GM23248 (cell line): Measurements from ENCODE around the gene ATP6V0B. TPM values are rescaled to one million over a fixed set of nuclear protein-coding genes. Genes with fewer than 3 reads are reported as not detected.

Source experiments
- DNase-seq: peaks from one replicate; pipeline ENCODE4 v3.0.0-alpha.2; 2015
- H2AFZ ChIP-seq: fragments of 200-600 bp; sonication (generic); 2 replicates; pipeline ENCODE4 v1.6.1; 2016; ENCODE audit warnings: antibody characterized with exemption
- H3F3A ChIP-seq: fragments of 200-600 bp; sonication (generic); 2 replicates; pipeline ENCODE4 v1.6.1; 2016; ENCODE audit warnings: mild to moderate bottlenecking, antibody characterized with exemption, mixed run types; ENCODE audit not compliant: insufficient read depth
- H3K27ac ChIP-seq: fragments of 200-600 bp; sonication (generic); 2 replicates; pipeline ENCODE4 v1.5.1; 2016; ENCODE audit warnings: mild to moderate bottlenecking
- H3K27me3 ChIP-seq: fragments of 200-600 bp; sonication (generic); replicated peaks from 2 replicates; pipeline ENCODE4 v1.6.1; 2016; ENCODE audit warnings: mild to moderate bottlenecking; ENCODE audit not compliant: insufficient read depth
- H3K36me3 ChIP-seq: fragments of 200-600 bp; sonication (generic); 2 replicates; pipeline ENCODE4 v1.6.1; 2016; ENCODE audit warnings: low read depth, mild to moderate bottlenecking
- H3K4me1 ChIP-seq: fragments of 200-600 bp; sonication (generic); 2 replicates; pipeline ENCODE4 v1.6.1; 2016; ENCODE audit warnings: mild to moderate bottlenecking; ENCODE audit not compliant: insufficient read depth
- H3K4me2 ChIP-seq: fragments of 200-600 bp; sonication (generic); one replicate; pipeline ENCODE4 v1.6.1; 2016; ENCODE audit warnings: mild to moderate bottlenecking; ENCODE audit not compliant: unreplicated experiment
- H3K4me3 ChIP-seq: fragments of 200-600 bp; sonication (generic); 2 replicates; pipeline ENCODE4 v1.5.1; 2016; ENCODE audit warnings: mild to moderate bottlenecking
- H3K79me2 ChIP-seq: fragments of 200-600 bp; sonication (generic); 2 replicates; pipeline ENCODE4 v1.6.1; 2016; ENCODE audit warnings: mild to moderate bottlenecking; ENCODE audit not compliant: insufficient read depth
- H3K9ac ChIP-seq: fragments of 200-600 bp; sonication (generic); 2 replicates; pipeline ENCODE4 v1.6.1; 2016; ENCODE audit warnings: mild to moderate bottlenecking
- H3K9me2 ChIP-seq: fragments of 200-600 bp; sonication (generic); 2 replicates; pipeline ENCODE4 v1.6.1; 2016; ENCODE audit warnings: mixed run types, mild to moderate bottlenecking, moderate library complexity; ENCODE audit not compliant: insufficient read depth
- H3K9me3 ChIP-seq: fragments of 200-600 bp; sonication (generic); one replicate; pipeline ENCODE4 v1.6.1; 2017; ENCODE audit warnings: low read depth
- H4K20me1 ChIP-seq: fragments of 200-600 bp; sonication (generic); 2 replicates; pipeline ENCODE4 v1.6.0; 2016; ENCODE audit not compliant: insufficient read depth
- EZH2 ChIP-seq: fragments of 200-600 bp; sonication (generic); IDR thresholded peaks from 2 replicates; pipeline ENCODE4 v1.6.1; 2018; ENCODE audit warnings: antibody characterized with exemption, mild to moderate bottlenecking; ENCODE audit not compliant: insufficient read depth, poor library complexity, severe bottlenecking
- EZH2phosphoT487 ChIP-seq: fragments of 200-600 bp; sonication (generic); IDR thresholded peaks from 2 replicates; pipeline ENCODE4 v1.6.1; 2018; ENCODE audit warnings: antibody characterized with exemption, moderate library complexity, mild to moderate bottlenecking, low read depth; ENCODE audit not compliant: insufficient read depth
- WGBS, 2 experiments: methylation state at CpG; one replicate each; pipeline ENCODE4 v1.1.6; 2015 to 2017; ENCODE audit warnings: low lambda C conversion rate in 2 of 2, low coverage in 1 of 2; ENCODE audit errors: missing lambda C conversion rate in 2 of 2; 5-methylcytosine and 5-hydroxymethylcytosine counted together
- in situ Hi-C: fragments of 300-500 bp; cut with MboI; formaldehyde crosslinking; loops from 2 replicates; pipeline ENCODE4 v1.15.0; 2020
- polyA plus RNA-seq: library from polyadenylated mRNA; unstranded; fragments of >200 nt; fragmentation: Nextera tagmentation; extraction: Ambion mirVana; gene quantifications from 2 replicates; pipeline ENCODE4 v1.2.1, GENCODE V29; 2016
- total RNA-seq: library from RNA; depleted of rRNA; stranded (reverse); fragments of >200 nt; shearing (Covaris generic); gene quantifications from 2 replicates; pipeline ENCODE4 v1.2.3, GENCODE V29; 2014

ATP6V0B gene
- total and polyA plus RNA-seq, 2 experiments from 2014 or later, result 140 to 177 TPM

- no peaks in the 10 kb centered on the region for H3K9me2 ChIP-seq
- H3K4me2 ChIP-seq, result no peak overlapping the region
- no peak for DNase-seq
- no peak overlapping the region for H2AFZ ChIP-seq
- no peaks in the 10 kb centered on the region for H3K9me3 ChIP-seq
- 73 to 77% methylated on average over 6 of the region's 6 CpGs for WGBS, 2 experiments
- H3K9ac ChIP-seq, result no peak overlapping the region
- H4K20me1 ChIP-seq, result no peaks in the 10 kb centered on the region
- no peak for TF ChIP-seq EZH2phosphoT487
- TF ChIP-seq EZH2, result no peak
- in situ Hi-C loops, result no loop called here
- no peaks in the 10 kb centered on the region for H3K27me3 ChIP-seq
- H3K27ac ChIP-seq, result no peak overlapping the region
- no peaks in the 10 kb centered on the region for H3K79me2 ChIP-seq
- peaks cover 11% of the 10 kb centered on the region; the same call in 1 of the 2 replicates for H3F3A ChIP-seq
- H3K36me3 ChIP-seq, result peaks cover 3% of the 10 kb centered on the region; the same call in 1 of the 2 replicates
- H3K4me3 ChIP-seq, result no peak overlapping the region
- H3K4me1 ChIP-seq, result peaks cover 5% of the 10 kb centered on the region; the same call in 1 of the 2 replicates
Measured at GRCh38 chr1:43996733-43997115, 22.0 kb downstream of the ATP6V0B start.

- no peaks in the 10 kb centered on the region for H3K9me3 ChIP-seq
- no peak overlapping the region for H3K4me3 ChIP-seq
- H3K4me2 ChIP-seq, result no peak overlapping the region
- H3K36me3 ChIP-seq, result peaks cover 3% of the 10 kb centered on the region; the same call in 1 of the 2 replicates
- H3K9me2 ChIP-seq, result no peaks in the 10 kb centered on the region
- no peak overlapping the region for H2AFZ ChIP-seq
- no peaks in the 10 kb centered on the region for H3K27me3 ChIP-seq
- H3K27ac ChIP-seq, result no peak overlapping the region
- no peak for TF ChIP-seq EZH2phosphoT487
- no peak for TF ChIP-seq EZH2
- no peaks in the 10 kb centered on the region for H3K79me2 ChIP-seq
- WGBS, 2 experiments, result 90 to 93% methylated on average over 17 to 22 of the region's 22 CpGs
- H3F3A ChIP-seq, result peaks cover 10% of the 10 kb centered on the region; the same call in 1 of the 2 replicates
- no peak overlapping the region for H3K9ac ChIP-seq
- peaks cover 5% of the 10 kb centered on the region; the same call in 1 of the 2 replicates for H3K4me1 ChIP-seq
- no peak for DNase-seq
- no peaks in the 10 kb centered on the region for H4K20me1 ChIP-seq
- in situ Hi-C loops, result no loop called here
Measured at GRCh38 chr1:43997295-43997999, 22.7 kb downstream of the ATP6V0B start.

GRCh38 chr1:43998000-43998378 lies 23.2 kb downstream of the ATP6V0B start:
- no peak overlapping the region for H3K4me3 ChIP-seq
- H3K4me2 ChIP-seq, result no peak overlapping the region
- peaks cover 5% of the 10 kb centered on the region; the same call in 1 of the 2 replicates for H3K4me1 ChIP-seq
- H3F3A ChIP-seq, result 0 out of 2 replicates have a peak, but pooled peaks cover 4% of the 10 kb centered on the region
- no peak overlapping the region for H2AFZ ChIP-seq
- H3K36me3 ChIP-seq, result peaks cover 3% of the 10 kb centered on the region; the same call in 1 of the 2 replicates
- no peaks in the 10 kb centered on the region for H3K27me3 ChIP-seq
- in situ Hi-C loops, result no loop called here
- WGBS, 2 experiments, result 88 to 89% methylated on average over 11 of the region's 11 CpGs
- H3K9me3 ChIP-seq, result no peaks in the 10 kb centered on the region
- no peak overlapping the region for H3K9ac ChIP-seq
- no peaks in the 10 kb centered on the region for H3K9me2 ChIP-seq
- no peak for TF ChIP-seq EZH2
- TF ChIP-seq EZH2phosphoT487, result no peak
- DNase-seq, result no peak
- no peaks in the 10 kb centered on the region for H4K20me1 ChIP-seq
- no peak overlapping the region for H3K27ac ChIP-seq
- no peaks in the 10 kb centered on the region for H3K79me2 ChIP-seq

- no peak for TF ChIP-seq EZH2phosphoT487
- no peak for TF ChIP-seq EZH2
- in situ Hi-C loops, result no loop called here
Measured at GRCh38 chr1:43999455-43999854, 24.7 kb downstream of the ATP6V0B start.

More at GRCh38 chr1:43999455-43999854, 24.7 kb downstream of the ATP6V0B start:
- H3K9me2 ChIP-seq, result no peaks in the 10 kb centered on the region
- no peak overlapping the region for H3K4me2 ChIP-seq
- no peaks in the 10 kb centered on the region for H3K79me2 ChIP-seq
- no peak overlapping the region for H3K9ac ChIP-seq
- H3F3A ChIP-seq, result no peaks in the 10 kb centered on the region
- no peak overlapping the region for H3K27ac ChIP-seq
- H3K4me1 ChIP-seq, result peaks cover 5% of the 10 kb centered on the region; the same call in 1 of the 2 replicates
- no peaks in the 10 kb centered on the region for H4K20me1 ChIP-seq
- 81 to 87% methylated on average over 8 of the region's 8 CpGs for WGBS, 2 experiments
- H3K4me3 ChIP-seq, result no peak overlapping the region
- H2AFZ ChIP-seq, result no peak overlapping the region
- peaks cover 3% of the 10 kb centered on the region; the same call in 1 of the 2 replicates for H3K36me3 ChIP-seq
- no peaks in the 10 kb centered on the region for H3K27me3 ChIP-seq
- no peaks in the 10 kb centered on the region for H3K9me3 ChIP-seq
- DNase-seq, result no peak
